Brain microvascular endothelial cell (primary cell): ENCODE data around the gene MAMLD1.

Experiments
- DNase-seq: peaks from one replicate; pipeline ENCODE4 v3.0.0-alpha.2; 2020
- H3K27ac ChIP-seq: fragments of 250-450 bp; sonication (Bioruptor Pico); 2 replicates; pipeline ENCODE4 v1.5.1; 2020; ENCODE audit warnings: mild to moderate bottlenecking, moderate library complexity
- H3K27me3 ChIP-seq: fragments of 250-450 bp; sonication (Bioruptor Pico); replicated peaks from 2 replicates; pipeline ENCODE4 v1.5.1; 2020; ENCODE audit warnings: mild to moderate bottlenecking
- H3K36me3 ChIP-seq: fragments of 250-450 bp; sonication (Bioruptor Pico); replicated peaks from 2 replicates; pipeline ENCODE4 v1.5.1; 2020; ENCODE audit warnings: mild to moderate bottlenecking
- H3K4me3 ChIP-seq: 2 replicates; pipeline ENCODE4 v1.5.1; 2011; ENCODE audit warnings: low read depth, mild to moderate bottlenecking, control low read depth, low read length, moderate library complexity
- in situ Hi-C: cut with HindIII; loops from 2 replicates; pipeline ENCODE4 v1.10.0; 2017; ENCODE audit warnings: low sequenced_read_pairs, low pct_ligation_motif_present
- TF ChIP-seq, protein P1 (sequence below): IDR thresholded peaks from 2 replicates; pipeline ENCODE4 v1.5.1; 2011; ENCODE audit warnings: low read depth, mild to moderate bottlenecking, moderate library complexity, low read length, control low read depth, inconsistent platforms; ENCODE audit errors: missing control alignments

MAMLD1 gene

GRCh38 chrX:150508451-150509367 lies 145.6 kb downstream of the MAMLD1 start:
- DNase-seq = no peak
- Histone ChIP-seq H3K27ac (no peak overlapping the region), H3K36me3 (no peaks in the 10 kb centered on the region), H3K27me3 (no peaks in the 10 kb centered on the region), H3K4me3 (no peak overlapping the region)
- in situ Hi-C loops = no loop called here
- TF ChIP-seq, protein P1, sequence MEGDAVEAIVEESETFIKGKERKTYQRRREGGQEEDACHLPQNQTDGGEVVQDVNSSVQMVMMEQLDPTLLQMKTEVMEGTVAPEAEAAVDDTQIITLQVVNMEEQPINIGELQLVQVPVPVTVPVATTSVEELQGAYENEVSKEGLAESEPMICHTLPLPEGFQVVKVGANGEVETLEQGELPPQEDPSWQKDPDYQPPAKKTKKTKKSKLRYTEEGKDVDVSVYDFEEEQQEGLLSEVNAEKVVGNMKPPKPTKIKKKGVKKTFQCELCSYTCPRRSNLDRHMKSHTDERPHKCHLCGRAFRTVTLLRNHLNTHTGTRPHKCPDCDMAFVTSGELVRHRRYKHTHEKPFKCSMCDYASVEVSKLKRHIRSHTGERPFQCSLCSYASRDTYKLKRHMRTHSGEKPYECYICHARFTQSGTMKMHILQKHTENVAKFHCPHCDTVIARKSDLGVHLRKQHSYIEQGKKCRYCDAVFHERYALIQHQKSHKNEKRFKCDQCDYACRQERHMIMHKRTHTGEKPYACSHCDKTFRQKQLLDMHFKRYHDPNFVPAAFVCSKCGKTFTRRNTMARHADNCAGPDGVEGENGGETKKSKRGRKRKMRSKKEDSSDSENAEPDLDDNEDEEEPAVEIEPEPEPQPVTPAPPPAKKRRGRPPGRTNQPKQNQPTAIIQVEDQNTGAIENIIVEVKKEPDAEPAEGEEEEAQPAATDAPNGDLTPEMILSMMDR = no peak

DNA sequence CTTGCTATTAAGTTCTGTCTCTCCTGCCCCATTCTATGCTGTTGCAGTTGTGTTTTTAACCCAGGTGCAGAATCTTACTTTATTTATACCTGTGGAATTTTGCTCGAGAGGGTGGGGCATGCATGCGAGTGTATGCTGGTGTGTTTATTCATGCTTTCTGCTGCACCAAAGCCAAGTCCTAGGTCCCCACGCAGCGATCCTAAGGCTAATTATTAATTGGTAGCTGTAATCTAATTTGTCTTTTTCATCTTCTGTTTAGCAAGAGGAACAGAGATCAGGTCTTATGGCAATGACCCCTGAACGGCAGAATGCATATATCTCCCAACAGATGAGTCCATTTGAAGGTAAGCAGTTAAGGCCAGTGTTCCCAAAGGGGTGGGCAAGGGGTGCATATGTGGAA lies 146.6 kb downstream of the MAMLD1 start:
- Histone ChIP-seq H3K36me3 (no peaks in the 10 kb centered on the region), H3K4me3 (no peak overlapping the region), H3K27ac (no peak overlapping the region), H3K27me3 (no peaks in the 10 kb centered on the region)
- in situ Hi-C loops = no loop called here
- TF ChIP-seq, protein P1 = no peak
- no peak for DNase-seq

DNA sequence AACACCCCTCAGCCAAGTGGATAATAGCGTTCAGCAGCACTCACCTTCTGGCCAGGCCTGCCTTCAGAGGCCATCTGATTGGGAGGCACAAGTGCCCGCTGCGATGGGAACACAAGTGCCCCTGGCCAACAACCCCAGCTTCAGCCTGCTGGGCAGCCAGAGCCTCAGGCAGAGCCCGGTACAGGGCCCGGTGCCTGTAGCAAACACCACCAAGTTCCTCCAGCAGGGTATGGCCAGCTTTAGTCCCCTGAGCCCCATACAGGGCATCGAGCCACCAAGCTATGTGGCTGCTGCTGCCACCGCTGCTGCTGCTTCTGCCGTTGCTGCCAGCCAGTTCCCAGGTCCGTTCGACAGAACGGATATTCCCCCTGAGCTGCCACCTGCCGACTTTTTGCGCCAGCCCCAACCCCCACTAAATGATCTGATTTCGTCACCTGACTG lies 149.4 kb downstream of the MAMLD1 start:
- in situ Hi-C loops = no loop called here
- DNase-seq = no peak
- no peak overlapping the region for H3K4me3 ChIP-seq
- H3K36me3 ChIP-seq = no peaks in the 10 kb centered on the region
- no peaks in the 10 kb centered on the region for H3K27me3 ChIP-seq
- TF ChIP-seq, protein P1 = no peak
- H3K27ac ChIP-seq = no peak overlapping the region

DNA sequence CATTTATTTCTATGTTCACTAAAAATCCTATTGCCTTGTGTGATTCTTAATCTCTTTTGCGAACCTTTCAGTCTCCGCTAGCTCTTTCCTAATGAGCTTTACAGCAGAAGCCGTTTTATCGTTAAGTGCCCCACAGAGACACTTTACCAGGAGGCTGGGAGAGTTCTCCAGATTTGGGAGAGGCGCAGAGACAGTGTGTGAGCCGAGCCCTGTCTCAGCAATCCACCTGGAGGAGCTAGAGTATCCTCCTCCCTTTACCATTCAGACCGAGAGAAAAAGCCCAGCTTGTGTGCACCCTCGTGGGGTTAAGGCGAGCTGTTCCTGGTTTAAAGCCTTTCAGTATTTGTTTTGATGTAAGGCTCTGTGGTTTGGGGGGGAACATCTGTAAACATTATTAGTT lies 150.4 kb downstream of the MAMLD1 start:
- Histone ChIP-seq H3K4me3 (no peak overlapping the region), H3K27ac (no peak overlapping the region)
- DNase-seq = no peak

DNA sequence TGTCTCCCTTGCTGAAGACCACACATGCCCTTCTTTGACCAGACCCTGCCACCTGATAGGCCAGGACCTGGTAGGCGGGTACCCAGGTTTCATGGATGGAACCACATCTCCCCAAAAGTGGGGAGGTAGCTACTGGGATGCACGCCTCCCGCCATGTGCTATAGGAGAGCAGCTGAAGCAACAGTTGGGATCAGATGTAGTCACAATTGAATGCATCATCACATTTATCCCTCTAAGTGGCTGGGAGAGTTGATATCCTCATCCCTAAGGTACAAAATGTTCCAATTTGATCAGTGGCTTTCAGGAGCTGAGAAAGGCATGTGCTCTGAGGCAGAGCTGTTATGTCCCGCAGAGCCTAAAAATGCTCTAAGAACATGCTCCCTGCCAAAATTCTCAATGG lies 151.3 kb downstream of the MAMLD1 start:
- Histone ChIP-seq H3K27me3 (no peaks in the 10 kb centered on the region), H3K4me3 (no peak overlapping the region), H3K36me3 (no peaks in the 10 kb centered on the region), H3K27ac (no peak overlapping the region)
- no peak for DNase-seq
- TF ChIP-seq, protein P1 = no peak
- in situ Hi-C loops = no loop called here

More for the DNA sequence above, 150.4 kb downstream of the MAMLD1 start:
- in situ Hi-C loops = no loop called here
- TF ChIP-seq, protein P1 = no peak
- H3K27me3 ChIP-seq = no peaks in the 10 kb centered on the region
- H3K36me3 ChIP-seq = no peaks in the 10 kb centered on the region
